ENCODE measurements around the gene NXNL1.

DNA sequence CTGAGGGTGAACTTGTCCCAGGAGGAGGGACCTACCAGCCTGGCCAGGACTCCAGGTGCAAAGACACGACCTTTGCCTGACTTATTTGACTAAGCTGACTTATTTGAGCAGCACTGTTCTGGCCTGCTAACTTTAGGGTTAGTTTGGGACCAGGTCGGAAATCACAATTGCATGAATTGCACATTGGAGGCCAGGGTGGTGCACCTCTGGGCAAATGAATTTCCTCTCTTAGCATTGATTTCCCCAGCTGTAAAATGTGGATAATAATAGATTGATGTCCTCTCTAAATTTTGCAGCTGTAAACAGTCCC, 53.9 kb downstream of the NXNL1 start:
- no peak for TF ChIP-seq CTCF (IDR thresholded peaks at IDR 0.05)
- TF ChIP-seq POLR2A (IDR thresholded peaks at IDR 0.05): no peak
